GM12892 (cell line): ENCODE data around the gene KAZN.

ENCODE experiments used
- POLR2AphosphoS5 ChIP-seq: IDR thresholded peaks from 2 replicates; pipeline ENCODE4 v1.6.1; 2011; ENCODE audit warnings: low read depth, low read length, control low read depth
- TAF1 ChIP-seq: IDR thresholded peaks from 2 replicates; pipeline ENCODE4 v1.6.1; 2011; ENCODE audit warnings: low read depth, mild to moderate bottlenecking, control low read depth, low read length, borderline replicate concordance

- TF ChIP-seq TAF1 (no peak), POLR2AphosphoS5 (no peak)
Measured at GRCh38 chr1:14842361-14842760, 243.9 kb downstream of the KAZN start.
